Loucy (cell line): Measurements from ENCODE around the gene CDH4.
A peak's percentile ranks its signal among the peaks of the same experiment; 100 is the strongest.

Experiments
- H2AFZ ChIP-seq: fragments of 200-600 bp; sonication (generic); 2 replicates; pipeline ENCODE4 v1.6.0; 2016; ENCODE audit warnings: antibody characterized with exemption, mild to moderate bottlenecking, low read length, moderate library complexity
- H3F3A ChIP-seq: fragments of 200-600 bp; 2 replicates; pipeline ENCODE4 v1.6.0; 2016; ENCODE audit warnings: antibody characterized with exemption, low read depth, mild to moderate bottlenecking
- H3K27me3 ChIP-seq: fragments of 200-600 bp; sonication (generic); 2 replicates; pipeline ENCODE4 v1.6.1; 2014; ENCODE audit warnings: low read length, mild to moderate bottlenecking; ENCODE audit not compliant: insufficient read depth, poor library complexity, severe bottlenecking
- H3K36me3 ChIP-seq: fragments of 200-600 bp; sonication (generic); 2 replicates; pipeline ENCODE4 v1.6.1; 2016; ENCODE audit warnings: low read length; ENCODE audit not compliant: insufficient read depth
- H3K4me1 ChIP-seq: fragments of 200-600 bp; sonication (generic); 2 replicates; pipeline ENCODE4 v1.5.1; 2014; ENCODE audit warnings: low read length, mild to moderate bottlenecking; ENCODE audit not compliant: insufficient read depth, poor library complexity, severe bottlenecking
- H3K4me2 ChIP-seq: fragments of 200-600 bp; sonication (generic); 2 replicates; pipeline ENCODE4 v1.6.0; 2014; ENCODE audit warnings: antibody characterized with exemption, low read length, low read depth, mild to moderate bottlenecking; ENCODE audit not compliant: poor library complexity, severe bottlenecking
- H3K4me3 ChIP-seq: fragments of 200-600 bp; sonication (generic); 2 replicates; pipeline ENCODE4 v1.5.1; 2014; ENCODE audit warnings: low read length, mild to moderate bottlenecking, mixed read lengths; ENCODE audit not compliant: poor library complexity, severe bottlenecking
- H3K79me2 ChIP-seq: fragments of 200-600 bp; sonication (generic); 2 replicates; pipeline ENCODE4 v1.6.1; 2014; ENCODE audit warnings: low read length; ENCODE audit not compliant: insufficient read depth
- H3K9ac ChIP-seq: fragments of 200-600 bp; sonication (generic); 2 replicates; pipeline ENCODE4 v1.6.0; 2014; ENCODE audit warnings: mild to moderate bottlenecking, low read depth, low read length, moderate library complexity; ENCODE audit not compliant: poor library complexity, severe bottlenecking
- H3K9me2 ChIP-seq: fragments of 200-600 bp; sonication (generic); replicated peaks from 2 replicates; pipeline ENCODE4 v1.6.1; 2016; ENCODE audit warnings: low read depth, low read length, mixed read lengths
- H3K9me3 ChIP-seq: fragments of 200-600 bp; sonication (generic); 2 replicates; pipeline ENCODE4 v1.6.1; 2014; ENCODE audit warnings: mild to moderate bottlenecking, antibody characterized with exemption, low read length, low read depth; ENCODE audit not compliant: insufficient read depth
- H4K20me1 ChIP-seq: fragments of 200-600 bp; sonication (generic); 2 replicates; pipeline ENCODE4 v1.6.0; 2014; ENCODE audit warnings: antibody characterized with exemption, low read length, mild to moderate bottlenecking; ENCODE audit not compliant: insufficient read depth, poor library complexity, severe bottlenecking
- EZH2phosphoT487 ChIP-seq: fragments of 200-600 bp; IDR thresholded peaks from 2 replicates; pipeline ENCODE4 v1.6.1; 2018; ENCODE audit warnings: antibody characterized with exemption, mild to moderate bottlenecking, moderate library complexity, borderline replicate concordance
- TF ChIP-seq, protein P1 (sequence below): fragments of 200-600 bp; sonication (generic); conservative IDR thresholded peaks from 2 replicates; pipeline ENCODE4 v1.5.1; 2014; ENCODE audit warnings: mild to moderate bottlenecking, antibody characterized with exemption, low read length

CDH4 gene

GRCh38 chr20:61636531-61637116 is 384.6 kb downstream of the CDH4 start:
- TF ChIP-seq EZH2phosphoT487 = no peak
- TF ChIP-seq, protein P1, sequence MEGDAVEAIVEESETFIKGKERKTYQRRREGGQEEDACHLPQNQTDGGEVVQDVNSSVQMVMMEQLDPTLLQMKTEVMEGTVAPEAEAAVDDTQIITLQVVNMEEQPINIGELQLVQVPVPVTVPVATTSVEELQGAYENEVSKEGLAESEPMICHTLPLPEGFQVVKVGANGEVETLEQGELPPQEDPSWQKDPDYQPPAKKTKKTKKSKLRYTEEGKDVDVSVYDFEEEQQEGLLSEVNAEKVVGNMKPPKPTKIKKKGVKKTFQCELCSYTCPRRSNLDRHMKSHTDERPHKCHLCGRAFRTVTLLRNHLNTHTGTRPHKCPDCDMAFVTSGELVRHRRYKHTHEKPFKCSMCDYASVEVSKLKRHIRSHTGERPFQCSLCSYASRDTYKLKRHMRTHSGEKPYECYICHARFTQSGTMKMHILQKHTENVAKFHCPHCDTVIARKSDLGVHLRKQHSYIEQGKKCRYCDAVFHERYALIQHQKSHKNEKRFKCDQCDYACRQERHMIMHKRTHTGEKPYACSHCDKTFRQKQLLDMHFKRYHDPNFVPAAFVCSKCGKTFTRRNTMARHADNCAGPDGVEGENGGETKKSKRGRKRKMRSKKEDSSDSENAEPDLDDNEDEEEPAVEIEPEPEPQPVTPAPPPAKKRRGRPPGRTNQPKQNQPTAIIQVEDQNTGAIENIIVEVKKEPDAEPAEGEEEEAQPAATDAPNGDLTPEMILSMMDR = no peak

GRCh38 chr20:61638802-61639585 is 386.9 kb downstream of the CDH4 start:
- TF ChIP-seq, protein P1 = 0 out of 2 replicates have a peak, but pooled peaks have one; percentile 14
- no peak for TF ChIP-seq EZH2phosphoT487
- Histone ChIP-seq H3K36me3 (no peaks in the 10 kb centered on the region), H3K9me3 (0 out of 2 replicates have a peak, but pooled peaks cover 3% of the 10 kb centered on the region), H3K9ac (no peak overlapping the region), H3K9me2 (no peaks in the 10 kb centered on the region), H2AFZ (no peak overlapping the region), H4K20me1 (peaks cover 3% of the 10 kb centered on the region), H3K79me2 (no peaks in the 10 kb centered on the region), H3K4me3 (no peak overlapping the region), H3K4me1 (no peaks in the 10 kb centered on the region), H3K27me3 (no peaks in the 10 kb centered on the region), H3K4me2 (no peak overlapping the region), H3F3A (no peaks in the 10 kb centered on the region)

More at GRCh38 chr20:61636531-61637116, 384.6 kb downstream of the CDH4 start:
- Histone ChIP-seq H3K9me3 (no peaks in the 10 kb centered on the region), H3K9ac (no peak overlapping the region), H2AFZ (no peak overlapping the region), H3K4me1 (no peaks in the 10 kb centered on the region), H3K4me2 (no peak overlapping the region), H3F3A (no peaks in the 10 kb centered on the region), H3K9me2 (no peaks in the 10 kb centered on the region), H4K20me1 (peaks cover 6% of the 10 kb centered on the region), H3K36me3 (no peaks in the 10 kb centered on the region), H3K79me2 (no peaks in the 10 kb centered on the region), H3K4me3 (no peak overlapping the region), H3K27me3 (no peaks in the 10 kb centered on the region)

DNA sequence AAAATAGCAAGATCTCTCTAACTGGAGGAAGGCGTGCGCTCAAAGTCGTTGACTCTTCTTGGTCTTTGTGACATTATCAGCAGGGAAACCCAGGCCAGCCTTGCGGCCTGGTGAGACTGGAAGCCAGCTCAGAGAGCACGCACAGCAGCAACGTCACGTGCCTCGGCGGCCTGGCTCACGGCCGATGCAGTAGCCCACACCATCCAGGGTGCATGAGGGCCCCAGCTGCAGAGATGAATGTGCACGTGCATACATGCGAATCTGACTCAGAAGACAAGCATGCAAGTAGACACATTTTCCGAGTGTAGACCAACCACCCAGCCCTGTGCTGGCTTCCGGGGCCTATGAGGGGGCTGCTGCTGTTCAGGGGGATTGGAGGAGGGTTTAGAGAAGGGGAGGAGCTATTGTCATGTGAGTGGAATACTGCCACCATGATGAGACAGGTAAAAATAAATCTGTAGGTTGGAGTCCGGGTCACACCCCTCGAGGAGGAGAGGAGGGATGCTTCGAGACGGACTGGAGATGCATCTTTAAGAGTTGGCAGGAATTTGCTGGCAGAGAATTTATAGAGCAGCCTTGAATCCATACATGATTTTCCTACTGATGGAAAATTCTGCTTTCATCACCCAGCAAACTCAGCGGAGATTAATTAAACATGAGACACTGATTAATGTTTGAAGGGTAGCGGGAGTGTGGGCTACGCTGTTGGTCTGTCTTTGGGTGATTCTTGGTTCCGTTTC is 388.2 kb downstream of the CDH4 start:
- H3K79me2 ChIP-seq = no peaks in the 10 kb centered on the region
- no peak overlapping the region for H3K4me2 ChIP-seq
- H3K9ac ChIP-seq = no peak overlapping the region
- H3K9me2 ChIP-seq = no peaks in the 10 kb centered on the region
- H3K4me1 ChIP-seq = no peaks in the 10 kb centered on the region
- no peak overlapping the region for H3K4me3 ChIP-seq
- H3K9me3 ChIP-seq = 0 out of 2 replicates have a peak, but pooled peaks cover 3% of the 10 kb centered on the region
- no peak overlapping the region for H2AFZ ChIP-seq
- H3K36me3 ChIP-seq = no peaks in the 10 kb centered on the region
- H3K27me3 ChIP-seq = no peaks in the 10 kb centered on the region
- TF ChIP-seq EZH2phosphoT487 = no peak
- TF ChIP-seq, protein P1 = no peak
- H4K20me1 ChIP-seq = peaks cover 3% of the 10 kb centered on the region
- H3F3A ChIP-seq = no peaks in the 10 kb centered on the region
